COLO668 (cell line): ENCODE measurements around the gene IL15RA.
"Not testable (repeated sequence)": the region's sequence is repeated elsewhere in the genome, so short reads cannot be mapped to it uniquely, and the experiment has no call there.

Experiments used
- DNase-seq: peaks from one replicate; lab custom pipeline; 2025; ENCODE audit not compliant: unreplicated experiment; lab: John Stamatoyannopoulos, UW

The IL15RA gene

GRCh38 chr10:5930272-5930671 is 47.1 kb downstream of the IL15RA start:
- no peak for DNase-seq

GRCh38 chr10:5929442-5929841 is 47.9 kb downstream of the IL15RA start:
- no peak for DNase-seq

GRCh38 chr10:5927306-5927705 is 50.0 kb downstream of the IL15RA start:
- DNase-seq: no peak

- DNase-seq: no peak
Measured at GRCh38 chr10:5924889-5925288, 52.5 kb downstream of the IL15RA start.

DNA sequence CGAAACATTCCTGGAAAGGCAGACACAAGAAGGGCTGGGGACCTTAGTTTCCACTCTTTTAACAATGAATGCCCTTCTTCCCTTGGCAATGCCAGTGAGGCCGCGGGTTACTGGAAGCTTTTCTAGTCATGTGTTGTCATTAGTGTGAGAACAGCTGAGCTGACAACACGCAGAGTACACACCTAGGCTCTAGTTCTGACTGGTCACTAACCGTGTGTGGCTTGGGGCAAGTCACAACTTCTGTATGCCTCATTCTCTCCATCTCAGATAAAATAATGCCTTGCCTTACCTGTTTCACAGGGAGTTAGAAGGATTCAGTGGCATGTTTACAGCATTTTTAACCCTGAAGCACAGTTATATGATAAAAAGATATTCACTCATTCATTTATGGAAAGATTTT is 55.6 kb downstream of the IL15RA start:
- no peak for DNase-seq

DNA sequence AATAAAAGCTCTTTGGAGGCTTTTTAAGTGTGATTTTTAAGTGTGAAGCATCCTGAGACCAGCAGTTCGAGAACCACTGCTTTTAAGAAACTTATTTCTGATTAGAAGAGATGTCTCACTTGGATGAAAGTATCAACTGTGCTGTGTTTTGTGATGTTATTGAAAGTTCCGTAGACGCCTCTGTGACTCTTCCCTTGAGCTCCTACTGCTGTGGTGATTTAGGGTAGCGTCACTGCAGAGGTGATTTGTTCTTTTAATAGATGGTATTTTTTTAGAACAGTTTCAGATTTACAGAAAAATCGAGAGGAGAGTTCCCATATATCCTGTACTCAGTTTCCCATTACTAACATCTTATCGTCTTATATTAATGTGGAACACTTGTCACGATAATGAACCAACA is 57.8 kb downstream of the IL15RA start:
- DNase-seq: no peak

DNA sequence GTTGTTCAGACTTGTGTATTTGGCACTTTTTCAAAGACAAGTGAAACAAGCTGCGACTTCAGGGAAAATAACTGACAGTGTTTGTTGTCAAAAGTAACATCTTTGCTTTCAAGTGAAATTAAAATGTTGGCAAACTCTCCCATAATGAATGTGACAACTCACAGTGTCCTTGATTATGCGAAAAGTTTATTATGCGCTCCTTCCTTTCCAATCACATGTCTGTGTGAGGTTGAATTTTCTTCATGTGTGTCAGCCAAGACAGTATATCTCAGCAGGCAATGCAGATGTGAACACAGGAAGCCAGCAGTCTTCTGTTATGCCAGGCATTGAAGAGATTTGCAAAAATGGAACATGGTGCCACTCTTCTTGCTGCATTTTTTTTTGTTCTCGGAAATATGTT is 58.6 kb downstream of the IL15RA start:
- DNase-seq: no peak

GRCh38 chr10:5917305-5917704 is 60.0 kb downstream of the IL15RA start:
- no peak for DNase-seq

DNA sequence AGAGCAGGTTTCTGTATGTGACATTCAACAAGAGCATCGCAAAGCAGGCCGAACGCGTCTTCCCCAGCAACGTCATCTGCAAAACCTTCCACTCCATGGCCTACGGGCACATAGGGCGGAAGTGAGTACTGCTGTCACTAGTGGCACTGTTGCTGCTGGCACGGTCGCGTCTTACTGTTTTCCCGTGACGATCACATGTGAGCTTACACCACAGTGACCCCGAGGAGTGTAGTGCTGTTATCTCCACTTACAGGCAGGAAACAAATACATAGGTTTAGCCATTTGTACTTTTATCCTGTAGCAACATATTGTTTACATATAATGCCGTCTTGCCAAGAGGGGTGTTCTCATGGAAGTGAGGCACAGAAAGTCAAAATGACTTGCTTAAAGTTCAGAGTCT is 61.9 kb downstream of the IL15RA start:
- no peak for DNase-seq

DNA sequence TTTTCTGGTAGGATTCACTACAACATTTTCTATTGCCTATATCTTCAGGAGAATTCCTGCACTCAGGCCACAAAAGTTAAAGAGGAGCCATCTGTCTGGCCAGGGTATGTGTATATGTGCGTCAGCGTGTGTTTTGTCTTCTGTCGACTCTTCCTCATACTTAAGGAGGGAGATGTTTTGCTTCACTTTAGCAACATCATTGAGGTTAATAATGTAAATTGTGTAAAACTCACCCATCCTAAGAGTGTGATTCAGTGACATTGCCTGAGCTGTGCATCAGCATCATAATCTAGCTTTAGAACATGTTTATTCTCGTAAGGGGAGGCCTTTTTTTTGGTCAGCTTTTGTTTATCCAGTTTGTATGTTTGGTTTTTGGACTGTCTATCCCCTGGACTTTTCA is 63.6 kb downstream of the IL15RA start:
- no peak for DNase-seq

DNA sequence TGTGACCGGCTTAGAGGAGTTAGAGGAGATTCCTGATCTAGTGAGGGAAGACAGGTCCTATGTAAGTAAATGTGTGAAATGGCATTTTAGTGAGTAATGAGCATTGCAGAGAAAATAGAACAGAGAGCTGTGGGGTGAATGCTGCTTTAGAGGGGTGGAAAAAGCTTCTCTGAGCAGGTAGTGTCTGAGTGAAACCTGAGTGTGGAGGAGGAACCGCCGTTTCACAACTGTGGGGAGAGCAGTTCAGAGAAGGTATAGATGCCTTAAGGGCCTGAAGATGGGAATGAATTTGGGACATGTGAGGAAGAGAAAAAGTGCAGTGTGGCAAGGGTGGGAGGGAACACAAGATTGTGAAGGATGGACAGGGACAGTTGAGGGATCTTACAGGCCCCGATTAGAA is 65.7 kb downstream of the IL15RA start:
- no peak for DNase-seq

- no peak for DNase-seq
Measured at GRCh38 chr10:5910323-5911100, 66.8 kb downstream of the IL15RA start.

- DNase-seq: not testable (repeated sequence)
Measured at GRCh38 chr10:5908676-5909075, 68.7 kb downstream of the IL15RA start.

DNA sequence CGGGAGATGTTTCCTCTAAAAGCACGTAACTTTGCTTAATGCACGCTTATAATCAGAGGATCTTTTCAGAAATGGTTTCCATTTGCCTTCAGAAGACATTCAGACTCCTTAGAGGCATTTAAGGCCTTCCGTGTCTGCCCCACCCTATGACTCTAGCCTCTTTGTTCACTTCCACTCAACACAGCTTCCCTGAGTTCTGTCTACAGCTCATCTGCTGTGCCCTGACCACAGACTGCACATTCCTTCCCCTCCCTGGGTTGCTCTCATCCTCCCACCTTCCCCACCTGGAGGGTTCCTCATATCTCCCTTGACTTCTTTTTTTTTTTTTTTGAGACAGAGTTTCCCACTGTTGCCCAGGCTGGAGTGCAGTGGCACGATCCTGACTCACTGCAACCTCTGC is 70.7 kb downstream of the IL15RA start:
- DNase-seq: no peak

- no peak for DNase-seq
Measured at GRCh38 chr10:5905854-5906507, 71.4 kb downstream of the IL15RA start.

DNA sequence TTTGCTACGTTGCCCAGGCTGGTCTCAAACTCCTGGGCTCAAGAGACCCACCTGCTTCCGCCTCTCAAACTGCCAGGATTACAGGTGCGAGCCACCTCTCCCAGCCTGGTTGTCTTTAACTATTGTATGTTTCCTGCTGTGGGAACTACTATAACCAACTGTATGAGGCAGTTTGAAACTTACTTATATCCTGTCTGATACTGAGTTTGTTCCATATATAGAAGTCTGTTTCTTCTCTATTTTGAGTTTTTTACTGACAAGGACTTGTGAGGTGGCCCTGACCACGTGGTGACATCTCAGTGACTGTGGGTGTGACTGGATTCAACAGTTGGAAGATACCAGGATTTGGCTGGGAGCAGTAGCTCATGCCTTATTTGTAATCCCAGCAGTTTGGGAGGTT is 73.1 kb downstream of the IL15RA start:
- DNase-seq: no peak

- DNase-seq: no peak
Measured at GRCh38 chr10:5903563-5903962, 73.8 kb downstream of the IL15RA start.

DNA sequence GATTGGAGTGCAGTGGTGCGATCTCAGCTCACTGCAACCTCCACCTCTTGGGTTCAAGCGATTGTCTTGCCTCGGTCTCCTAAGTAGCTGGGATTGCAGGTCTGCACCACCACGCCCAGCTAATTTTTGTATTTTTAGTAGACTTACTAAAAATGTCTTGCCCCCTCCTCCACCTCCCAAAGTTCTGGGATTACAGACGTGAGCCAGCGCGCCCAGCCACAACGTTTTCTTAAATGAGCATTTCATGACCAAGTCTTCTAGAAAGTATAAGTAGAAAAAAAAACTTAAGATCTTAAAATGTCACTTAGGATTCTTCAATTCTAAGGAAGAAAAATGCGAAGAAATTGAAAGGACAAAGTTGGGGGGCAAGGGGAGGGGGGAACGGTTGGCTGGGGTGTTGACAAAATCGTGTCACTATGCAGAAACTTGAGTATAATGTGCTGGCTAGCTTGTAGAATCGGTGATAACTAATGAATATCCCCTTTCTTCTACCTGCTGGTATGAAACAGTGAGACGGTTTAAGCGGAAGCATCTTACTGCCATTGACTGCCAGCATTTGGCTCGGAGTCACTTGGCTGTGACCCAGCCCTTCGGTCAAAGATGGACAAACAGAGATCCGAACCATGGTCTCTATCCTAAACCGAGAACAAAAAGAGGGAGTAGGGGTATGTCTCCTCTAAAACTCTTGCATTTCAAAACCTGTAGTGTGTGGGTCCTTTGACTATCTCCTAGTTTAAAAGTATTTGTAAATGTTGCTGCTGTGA is 74.7 kb downstream of the IL15RA start:
- no peak for DNase-seq
